HG03439 (cell line): Measurements from ENCODE around the gene ZBTB16.

ENCODE experiments used
- ATAC-seq: cut with Tn5 transposase; IDR thresholded peaks from one replicate; pipeline ENCODE4 v1.9.1; 2021; ENCODE audit warnings: mild to moderate bottlenecking, moderate library complexity; ENCODE audit not compliant: unreplicated experiment

ZBTB16 gene

DNA sequence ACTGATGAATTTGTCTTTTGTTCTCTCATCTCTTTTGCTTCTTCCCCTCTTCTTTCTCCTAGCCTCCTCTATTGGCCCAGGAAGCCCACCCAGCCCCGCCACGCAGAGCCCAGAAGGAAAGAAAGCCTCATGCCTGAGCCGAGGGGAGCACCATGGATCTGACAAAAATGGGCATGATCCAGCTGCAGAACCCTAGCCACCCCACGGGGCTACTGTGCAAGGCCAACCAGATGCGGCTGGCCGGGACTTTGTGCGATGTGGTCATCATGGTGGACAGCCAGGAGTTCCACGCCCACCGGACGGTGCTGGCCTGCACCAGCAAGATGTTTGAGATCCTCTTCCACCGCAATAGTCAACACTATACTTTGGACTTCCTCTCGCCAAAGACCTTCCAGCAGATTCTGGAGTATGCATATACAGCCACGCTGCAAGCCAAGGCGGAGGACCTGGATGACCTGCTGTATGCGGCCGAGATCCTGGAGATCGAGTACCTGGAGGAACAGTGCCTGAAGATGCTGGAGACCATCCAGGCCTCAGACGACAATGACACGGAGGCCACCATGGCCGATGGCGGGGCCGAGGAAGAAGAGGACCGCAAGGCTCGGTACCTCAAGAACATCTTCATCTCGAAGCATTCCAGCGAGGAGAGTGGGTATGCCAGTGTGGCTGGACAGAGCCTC lies 3.8 kb downstream of the ZBTB16 start:
- no peak for ATAC-seq

DNA sequence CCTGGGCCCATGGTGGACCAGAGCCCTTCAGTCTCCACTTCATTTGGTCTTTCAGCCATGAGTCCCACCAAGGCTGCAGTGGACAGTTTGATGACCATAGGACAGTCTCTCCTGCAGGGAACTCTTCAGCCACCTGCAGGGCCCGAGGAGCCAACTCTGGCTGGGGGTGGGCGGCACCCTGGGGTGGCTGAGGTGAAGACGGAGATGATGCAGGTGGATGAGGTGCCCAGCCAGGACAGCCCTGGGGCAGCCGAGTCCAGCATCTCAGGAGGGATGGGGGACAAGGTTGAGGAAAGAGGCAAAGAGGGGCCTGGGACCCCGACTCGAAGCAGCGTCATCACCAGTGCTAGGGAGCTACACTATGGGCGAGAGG lies 4.3 kb downstream of the ZBTB16 start:
- ATAC-seq = no peak

DNA sequence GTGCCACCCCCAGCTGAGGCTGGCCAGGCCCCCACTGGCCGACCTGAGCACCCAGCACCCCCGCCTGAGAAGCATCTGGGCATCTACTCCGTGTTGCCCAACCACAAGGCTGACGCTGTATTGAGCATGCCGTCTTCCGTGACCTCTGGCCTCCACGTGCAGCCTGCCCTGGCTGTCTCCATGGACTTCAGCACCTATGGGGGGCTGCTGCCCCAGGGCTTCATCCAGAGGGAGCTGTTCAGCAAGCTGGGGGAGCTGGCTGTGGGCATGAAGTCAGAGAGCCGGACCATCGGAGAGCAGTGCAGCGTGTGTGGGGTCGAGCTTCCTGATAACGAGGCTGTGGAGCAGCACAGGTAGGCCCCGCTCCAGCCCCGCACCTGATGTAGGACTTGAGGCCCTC lies 4.7 kb downstream of the ZBTB16 start:
- no peak for ATAC-seq

DNA sequence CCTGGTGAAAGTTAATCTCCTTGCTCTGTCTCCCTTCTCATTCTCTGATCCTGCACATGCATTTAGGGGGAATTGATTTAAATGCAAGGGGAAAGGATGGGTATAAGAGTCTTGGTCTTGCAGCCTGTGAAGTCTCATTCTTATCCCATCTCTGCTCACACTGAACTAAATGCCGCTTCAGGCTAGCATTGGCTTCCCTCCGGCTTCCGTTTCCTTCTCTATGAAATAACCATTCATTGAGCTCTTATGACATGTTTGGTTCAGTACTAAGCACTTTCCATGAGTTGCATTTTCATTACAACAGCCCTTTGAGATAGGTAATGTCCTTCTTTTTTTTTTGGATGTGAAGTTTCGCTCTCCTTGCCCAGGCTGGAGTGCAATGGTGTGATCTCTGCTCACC lies 5.6 kb downstream of the ZBTB16 start:
- no peak for ATAC-seq

DNA sequence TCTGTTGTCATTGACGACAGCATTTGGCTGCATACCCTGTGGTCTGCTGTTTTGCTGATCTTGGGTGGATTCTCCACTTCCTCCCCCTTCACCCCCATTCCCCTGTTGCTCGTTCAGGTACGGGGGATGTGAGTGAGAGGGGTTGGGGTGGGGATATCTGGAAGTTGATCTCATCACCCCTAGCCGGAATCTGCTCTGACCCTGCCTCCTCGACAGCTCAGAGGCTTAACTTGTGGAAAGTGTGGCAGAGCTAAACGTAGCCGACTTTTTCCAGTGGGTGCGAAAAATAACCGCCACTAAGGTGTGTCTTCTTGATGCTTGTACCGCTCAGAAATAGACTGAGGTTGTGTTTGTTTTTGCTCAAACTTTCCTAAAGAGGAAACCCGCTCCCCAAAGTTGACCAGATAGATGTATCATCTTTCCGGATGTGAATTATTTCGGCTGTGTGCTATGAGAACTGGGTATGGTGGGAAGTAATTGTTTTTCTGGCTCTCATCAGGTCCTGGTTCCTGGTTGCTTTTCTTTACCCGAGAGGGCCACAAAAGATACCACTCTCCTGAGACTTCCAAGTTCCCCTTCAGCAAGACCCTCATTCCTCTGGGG lies 6.6 kb downstream of the ZBTB16 start:
- ATAC-seq = no peak

DNA sequence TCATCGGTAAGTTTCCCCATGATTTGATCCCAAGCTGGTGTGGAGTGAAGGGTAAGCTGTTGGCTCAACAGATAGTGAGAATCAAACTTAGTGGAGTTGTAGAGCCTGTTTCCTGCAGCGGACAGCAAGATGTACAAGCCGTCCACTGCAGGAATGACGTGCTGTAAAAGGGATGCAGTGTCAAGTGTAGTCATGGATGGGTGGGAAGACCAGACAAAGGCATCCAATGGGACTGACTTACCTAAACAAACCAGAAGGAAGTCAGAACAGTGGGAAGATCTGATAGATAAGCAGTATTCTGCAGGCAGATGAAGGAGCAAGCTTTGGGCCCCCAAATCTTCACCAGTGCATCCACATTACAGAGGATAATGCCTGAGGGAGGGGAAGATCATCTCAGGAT lies 8.8 kb downstream of the ZBTB16 start:
- ATAC-seq = no peak

DNA sequence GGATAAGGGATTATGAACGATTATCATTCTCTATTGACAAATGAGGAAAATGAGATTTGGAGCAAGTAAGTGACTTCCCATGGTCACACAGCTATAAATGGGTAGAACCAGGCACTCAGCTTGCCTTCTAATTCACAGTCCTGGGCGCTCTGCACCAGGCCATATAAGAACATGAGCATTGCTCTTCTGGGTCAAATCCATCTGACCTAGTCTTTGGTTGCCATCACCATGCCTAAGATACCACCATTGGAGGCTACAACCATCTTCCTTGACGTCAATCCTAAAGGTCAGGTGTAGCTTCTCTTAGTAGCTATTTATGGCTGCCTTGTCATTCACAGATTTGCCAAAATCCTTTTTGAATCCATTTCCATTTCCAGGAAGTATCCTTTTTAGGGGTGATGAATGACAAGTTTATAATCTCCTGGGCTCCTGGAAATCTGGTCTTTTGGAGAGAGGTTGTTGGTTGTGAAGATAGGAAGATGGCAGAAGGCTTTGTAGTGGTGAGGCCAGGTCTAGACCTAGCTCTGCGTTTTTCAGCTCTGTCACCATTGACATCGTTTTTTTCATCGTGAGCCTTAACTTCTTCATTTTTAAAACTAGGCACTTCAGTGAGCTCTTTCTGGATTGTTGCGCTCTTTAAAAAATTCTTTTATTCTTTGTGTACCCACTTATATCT lies 11.1 kb downstream of the ZBTB16 start:
- no peak for ATAC-seq

DNA sequence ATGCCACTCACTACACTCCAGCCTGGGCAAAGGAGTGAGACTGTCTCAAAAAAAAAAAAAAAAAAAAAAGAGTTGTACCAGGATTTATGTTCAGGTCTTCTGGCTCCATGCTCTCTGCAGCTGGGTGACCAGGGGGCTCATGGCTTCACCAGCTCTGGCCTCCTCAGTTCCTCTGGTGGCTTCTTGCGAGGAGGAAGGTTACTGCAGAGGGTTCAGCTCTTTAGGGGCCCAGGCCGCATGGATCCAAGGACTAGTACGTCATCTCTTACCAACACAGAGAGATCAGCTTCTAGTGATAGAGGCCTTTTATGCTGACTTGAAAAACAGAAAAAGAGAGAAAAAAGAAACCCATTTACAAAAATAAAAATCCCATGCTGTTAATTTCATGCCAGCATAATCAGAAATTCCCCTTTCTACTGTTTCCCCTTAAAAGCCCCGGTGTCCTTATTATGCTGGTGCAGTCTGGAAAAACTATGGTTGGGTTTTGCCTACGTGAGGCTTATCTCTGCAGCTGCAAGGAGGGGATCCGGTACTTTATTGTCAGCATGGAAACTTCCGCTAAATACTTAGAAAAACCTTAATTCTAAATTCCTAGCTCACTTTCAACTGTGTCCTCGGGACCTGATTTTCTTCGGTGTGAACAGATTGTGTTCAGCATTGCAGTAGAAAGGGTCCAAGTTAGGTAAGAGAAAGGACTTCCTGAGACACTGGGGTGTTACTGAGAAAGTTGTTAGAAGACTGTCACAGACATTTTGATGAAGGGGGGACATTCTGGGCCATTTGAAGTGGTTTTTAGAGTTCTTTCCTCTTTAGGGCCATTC lies 13.7 kb downstream of the ZBTB16 start:
- no peak for ATAC-seq

DNA sequence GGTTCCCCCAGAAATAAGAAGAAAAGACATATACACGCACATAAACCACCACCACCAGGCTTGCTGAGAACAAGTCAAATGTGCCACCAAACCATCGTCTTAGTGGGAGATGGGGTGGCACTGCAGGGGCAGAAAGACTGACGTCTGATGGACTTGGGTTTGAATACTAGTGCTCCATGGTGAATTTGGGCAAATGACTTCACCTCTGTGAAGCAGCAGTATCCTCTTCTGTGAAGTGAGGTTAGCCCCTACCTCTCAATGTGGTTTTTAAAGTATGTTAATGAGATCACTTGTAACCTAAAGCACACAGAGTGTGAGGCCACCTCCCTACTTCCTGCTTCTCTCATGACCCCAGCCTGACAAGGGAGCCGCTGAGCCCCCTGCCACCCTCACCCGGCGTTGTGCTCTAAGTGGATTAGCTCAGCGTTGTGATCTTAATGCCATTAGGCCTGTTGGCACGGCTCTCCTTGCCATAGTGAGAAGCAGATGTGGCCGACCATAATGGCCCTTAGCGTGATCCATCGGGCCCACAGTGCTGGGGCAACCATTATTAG lies 14.4 kb downstream of the ZBTB16 start:
- ATAC-seq = no peak

DNA sequence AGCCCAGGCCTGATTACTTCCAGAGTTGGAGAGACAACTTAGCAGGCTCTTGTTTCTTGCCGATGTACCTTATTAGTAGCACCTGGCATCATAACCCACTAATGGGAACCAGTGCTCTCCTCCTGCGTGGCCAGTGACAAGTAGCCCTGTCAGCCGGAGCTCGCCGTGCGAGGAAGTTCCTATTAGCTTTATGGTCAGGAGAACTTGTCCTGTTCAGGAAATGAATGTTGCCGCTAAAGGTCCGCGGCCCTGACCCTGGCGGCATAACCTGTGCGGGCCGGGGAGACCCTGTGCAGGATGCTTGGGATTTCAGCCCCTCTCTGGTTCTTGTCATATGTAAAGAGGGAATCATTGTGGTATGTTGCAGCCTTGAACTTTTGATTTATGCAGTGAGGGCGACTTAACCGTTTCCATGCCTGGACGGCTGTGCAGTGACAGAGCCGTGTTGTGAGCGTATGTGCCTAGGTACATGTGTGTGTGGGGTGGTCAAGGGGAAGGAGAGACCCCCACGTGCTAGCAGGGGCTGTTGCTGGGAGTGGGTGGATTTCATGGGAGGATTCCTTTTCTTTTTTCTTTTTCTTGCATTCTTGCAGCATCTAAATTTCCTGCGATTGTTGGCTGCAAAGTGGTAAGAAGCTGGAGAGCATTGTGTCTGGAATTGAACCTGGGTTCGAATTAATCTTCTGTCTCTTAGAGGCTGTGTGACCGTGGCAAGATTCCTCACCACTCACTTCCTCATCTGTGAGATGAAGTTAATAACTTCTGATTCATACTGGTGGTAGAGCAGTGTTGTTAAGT lies 15.2 kb downstream of the ZBTB16 start:
- no peak for ATAC-seq

DNA sequence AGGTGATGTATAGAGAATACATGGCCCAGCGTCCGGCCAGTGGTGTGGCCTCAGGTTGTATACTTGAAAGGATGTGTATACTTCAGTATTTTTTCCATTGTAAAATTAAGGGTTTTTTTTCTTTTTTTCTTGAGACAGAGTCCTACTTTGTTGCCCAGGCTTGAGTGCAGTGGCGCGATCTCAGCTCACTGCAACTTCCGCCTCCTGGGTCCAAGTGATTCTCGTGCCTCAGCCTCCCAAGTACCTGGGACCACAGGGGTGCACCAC lies 15.8 kb downstream of the ZBTB16 start:
- ATAC-seq = no peak

DNA sequence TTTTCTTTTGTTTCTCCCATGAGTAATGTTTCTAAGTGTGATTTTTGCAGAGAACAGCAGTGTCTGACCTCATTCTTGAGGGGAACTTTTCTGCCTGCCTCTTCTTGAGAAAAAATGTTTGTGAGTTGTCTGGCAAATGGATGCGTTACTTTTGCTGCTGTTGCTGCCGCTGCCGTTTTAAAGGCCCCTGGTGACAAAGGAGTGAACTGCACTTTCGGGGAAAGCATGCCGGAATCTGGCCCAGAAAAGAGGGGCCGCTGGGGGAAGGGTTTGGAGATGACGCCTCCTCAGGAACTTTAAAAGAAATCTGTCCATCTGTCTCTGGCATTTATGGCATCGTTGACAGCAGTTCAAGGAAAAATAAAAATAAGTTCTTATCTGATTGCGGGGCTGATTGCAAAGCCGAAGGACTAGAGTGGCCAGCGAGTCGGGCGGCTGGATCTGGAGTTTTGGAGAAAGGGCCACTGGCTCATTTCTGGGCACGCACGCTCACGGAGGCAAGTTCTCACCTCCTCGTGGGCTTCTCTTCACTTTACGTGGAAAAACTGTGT lies 16.5 kb downstream of the ZBTB16 start:
- ATAC-seq = no peak

DNA sequence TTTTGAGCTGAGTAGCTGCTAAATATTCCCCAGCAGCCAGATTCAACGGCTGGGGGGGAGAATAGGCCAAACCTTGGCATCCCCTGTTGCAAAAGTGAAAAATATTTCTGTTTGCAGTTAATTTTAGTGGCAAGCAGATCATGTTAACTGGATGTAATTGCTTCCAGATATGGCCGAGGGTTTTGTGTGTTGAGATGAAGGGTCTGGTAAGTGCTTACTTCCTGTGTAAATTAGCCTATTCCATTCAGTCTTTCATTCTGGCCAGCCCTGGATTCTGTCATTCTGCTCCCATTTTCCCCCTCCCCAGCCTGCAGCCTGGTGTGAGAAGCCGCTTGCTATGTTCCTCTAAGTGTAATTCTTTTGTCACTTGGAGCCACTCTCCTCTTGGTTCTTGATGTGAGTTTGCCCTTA lies 17.4 kb downstream of the ZBTB16 start:
- no peak for ATAC-seq

DNA sequence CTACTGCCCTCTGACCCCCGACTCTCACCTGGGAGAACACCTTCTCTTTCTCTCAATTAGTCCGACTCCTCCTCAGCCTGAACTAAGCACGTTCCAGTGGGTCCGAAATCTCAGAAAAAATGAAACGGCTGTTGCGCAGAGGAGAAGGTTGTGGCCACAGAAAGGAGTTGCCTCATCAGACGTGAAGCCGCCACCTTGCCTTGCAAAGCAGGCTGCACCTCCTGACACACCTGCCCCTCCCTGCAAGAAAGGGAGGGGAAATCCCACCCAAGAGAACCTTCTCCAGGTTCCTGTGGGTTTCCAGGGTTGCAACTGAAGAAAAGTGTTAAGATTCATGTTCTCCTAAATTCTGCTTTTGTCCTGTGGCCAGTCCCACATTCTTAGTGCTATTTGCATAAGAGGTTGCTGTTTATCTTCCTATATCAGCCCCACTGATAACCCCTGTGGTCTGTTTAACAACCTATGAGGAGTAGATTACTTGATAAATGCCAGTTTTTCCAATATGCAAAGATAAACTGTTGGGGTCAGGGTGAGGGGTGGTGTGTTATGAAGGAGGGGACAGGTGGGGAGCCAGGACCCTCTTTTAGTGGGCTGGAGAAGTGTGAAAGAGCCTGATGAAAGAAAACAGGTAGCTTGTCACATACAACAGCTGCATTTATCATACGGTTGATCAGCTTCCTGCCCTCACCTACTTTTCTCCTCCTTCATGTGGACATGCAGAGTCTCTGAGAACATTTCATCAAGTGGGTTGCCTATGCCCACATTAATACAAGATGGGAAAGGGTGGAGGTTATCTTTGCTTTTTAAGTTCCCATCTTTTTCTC lies 18.2 kb downstream of the ZBTB16 start:
- ATAC-seq = no peak

DNA sequence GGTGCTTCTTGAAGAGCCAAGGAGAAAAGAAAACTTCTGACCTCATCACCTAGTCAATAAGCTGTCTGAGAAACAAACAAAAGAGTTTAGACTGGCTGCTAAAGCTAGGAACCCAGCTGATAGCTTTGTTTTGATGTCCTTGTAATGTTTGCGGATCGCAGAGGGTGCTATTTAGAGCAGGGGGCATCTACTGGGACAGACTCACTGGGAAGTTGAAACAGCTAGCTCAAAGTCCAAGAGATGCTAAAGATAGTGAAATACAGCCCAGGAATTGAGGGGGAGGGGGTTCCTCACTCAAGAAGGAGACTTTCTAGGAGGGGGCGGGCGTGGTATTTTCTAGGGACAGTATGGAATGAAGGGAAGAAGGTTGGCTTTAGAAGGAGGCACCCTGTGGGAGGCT lies 18.9 kb downstream of the ZBTB16 start:
- ATAC-seq = no peak

DNA sequence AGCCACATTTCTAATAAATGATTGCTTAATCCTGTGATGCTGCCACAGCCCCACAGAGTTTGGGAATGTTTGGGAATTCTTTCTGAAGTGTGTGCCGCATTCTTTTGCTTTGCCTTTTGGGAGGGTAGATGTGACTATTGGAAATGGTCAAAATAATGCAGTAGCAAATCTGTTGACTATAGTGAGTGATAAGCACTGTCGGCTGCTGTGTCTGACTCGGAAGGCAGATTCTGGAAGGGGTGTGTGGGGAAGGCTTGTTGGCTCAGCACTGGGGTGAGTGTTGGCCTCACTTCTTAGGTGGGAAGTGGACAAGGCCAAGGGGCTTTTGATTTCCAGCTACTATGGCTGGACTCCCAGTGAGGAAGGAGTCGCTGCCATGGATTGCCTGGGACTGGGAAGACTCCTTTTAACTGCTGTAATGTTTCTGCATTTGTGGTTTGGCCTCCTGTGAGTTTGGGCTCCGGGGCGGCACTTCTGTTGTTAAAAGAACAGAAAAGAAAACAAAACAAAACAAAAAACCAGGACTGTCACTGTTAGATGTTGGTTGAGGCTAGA lies 20.1 kb downstream of the ZBTB16 start:
- ATAC-seq = no peak

DNA sequence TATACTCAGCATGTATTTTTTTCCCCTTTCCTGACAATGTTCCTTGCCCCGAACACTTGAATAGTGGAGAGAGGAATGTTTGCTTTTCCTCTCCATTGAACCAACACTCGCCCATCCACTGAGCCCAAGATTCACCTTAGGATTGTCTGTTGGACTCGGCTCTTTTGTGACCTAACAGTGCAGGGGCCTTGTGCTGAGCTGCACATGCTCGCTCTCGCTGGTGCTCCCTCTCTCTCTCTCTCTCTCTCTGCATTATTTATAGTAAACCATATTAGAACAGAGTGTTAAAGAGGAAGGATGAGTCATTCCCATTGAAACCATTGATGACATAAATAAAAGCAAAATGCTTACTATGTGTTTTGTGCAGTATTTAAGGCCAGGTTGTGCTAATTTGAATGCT lies 20.7 kb downstream of the ZBTB16 start:
- no peak for ATAC-seq

DNA sequence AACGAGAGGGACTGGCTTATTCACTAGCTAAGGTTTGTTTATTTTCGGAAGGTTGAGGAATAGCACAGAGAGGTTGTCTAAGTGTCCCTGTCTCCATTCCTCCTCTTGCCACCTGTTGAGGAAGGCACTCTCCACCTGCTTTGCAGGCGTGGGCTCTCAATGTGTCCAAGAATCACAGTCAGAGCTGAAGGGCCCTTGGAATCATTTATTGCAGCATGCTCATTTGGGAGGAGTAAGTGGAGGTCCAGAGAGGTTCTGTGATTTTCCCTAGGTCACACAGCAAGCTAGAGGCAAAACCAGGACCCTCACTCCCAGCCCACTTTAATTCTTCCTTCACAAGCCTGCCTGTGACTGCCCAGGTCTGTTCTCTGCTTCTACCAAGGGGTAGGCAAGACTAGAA lies 21.3 kb downstream of the ZBTB16 start:
- no peak for ATAC-seq

DNA sequence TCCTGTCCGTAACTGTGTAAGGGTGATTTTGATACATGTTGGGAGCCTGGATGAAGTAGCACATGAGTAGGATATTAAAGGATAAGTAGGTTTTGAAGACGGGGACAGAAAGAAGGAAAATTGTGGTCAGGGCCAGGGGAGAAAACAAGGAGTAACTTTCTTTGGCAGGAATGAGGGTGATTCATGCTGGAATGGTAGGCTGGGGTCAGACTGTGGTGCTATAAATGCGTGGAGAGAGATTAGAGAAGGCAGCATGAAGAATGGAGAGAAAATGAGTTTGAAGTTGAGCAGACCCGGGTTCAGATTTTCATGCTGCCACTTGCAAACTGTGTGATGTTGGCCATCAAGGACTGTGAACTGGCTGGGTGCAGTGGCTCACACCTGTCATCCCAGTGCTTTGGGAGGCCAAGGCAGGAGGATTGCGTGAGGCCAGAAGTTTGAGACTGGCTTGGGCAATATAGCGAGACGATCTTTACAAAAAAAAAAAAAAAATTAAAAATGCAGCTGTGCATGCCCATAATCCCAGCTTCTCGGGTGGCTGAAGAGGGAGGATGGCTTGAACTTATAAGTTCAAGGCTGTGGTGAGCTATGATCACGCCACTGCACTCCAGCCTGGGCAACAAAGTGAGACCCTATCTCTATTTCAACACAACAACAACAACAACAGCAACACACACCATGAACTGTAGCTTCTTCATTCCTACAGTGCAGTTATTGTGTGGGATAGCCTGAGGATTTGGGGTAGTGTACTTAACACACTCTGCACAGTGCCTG lies 22.3 kb downstream of the ZBTB16 start:
- no peak for ATAC-seq
